ENCODE measurements around the gene DCUN1D2. TPM values are rescaled to one million over a fixed set of nuclear protein-coding genes. Genes with fewer than 3 reads are reported as not detected.

DCUN1D2 gene
- total RNA-seq, 4 donors from 2014 or later = 12.0 to 35.2 (median 18.9) TPM

GRCh38 chr13:113414335-113414734 is 76.2 kb downstream of the DCUN1D2 start:
- H3K4me3 ChIP-seq (ENCODE audit: low read depth, poor library complexity, severe bottlenecking) = no peak overlapping the region
- no peak for TF ChIP-seq CTCF (IDR thresholded peaks at IDR 0.05)
- no peak for TF ChIP-seq POLR2A (IDR thresholded peaks at IDR 0.05)
- no peak for DNase-seq (ENCODE audit: low spot score in 2 of 2)
- WGBS, 2 donors = 68 to 79% methylated on average over 7 to 8 of the region's 8 CpGs
- intact Hi-C loops (cut with DNase I; ENCODE audit: low total_unique reads) = no loop called here

- no peak for DNase-seq (ENCODE audit: low spot score in 2 of 2)
- H3K4me3 ChIP-seq (ENCODE audit: low read depth, poor library complexity, severe bottlenecking) = no peak overlapping the region
- WGBS, 2 donors = 47 to 48% methylated on average over 2 to 9 of the region's 9 CpGs
- TF ChIP-seq CTCF (IDR thresholded peaks at IDR 0.05) (no peak), POLR2A (IDR thresholded peaks at IDR 0.05) (no peak)
- intact Hi-C loops (cut with DNase I; ENCODE audit: low total_unique reads) = no loop called here
These were observed 76.6 kb downstream of the DCUN1D2 start for GRCh38 chr13:113413898-113414282.

GRCh38 chr13:113413178-113413897 is 77.2 kb downstream of the DCUN1D2 start:
- TF ChIP-seq POLR2A (IDR thresholded peaks at IDR 0.05) = no peak
- TF ChIP-seq CTCF (IDR thresholded peaks at IDR 0.05) = no peak
- 88% methylated on average over 30 to 32 of the region's 32 CpGs for WGBS, 2 donors
- no peak overlapping the region for H3K4me3 ChIP-seq (ENCODE audit: low read depth, poor library complexity, severe bottlenecking)
- intact Hi-C loops (cut with DNase I; ENCODE audit: low total_unique reads) = no loop called here
- no peak for DNase-seq (ENCODE audit: low spot score in 2 of 2)

GRCh38 chr13:113412440-113412839 is 78.1 kb downstream of the DCUN1D2 start:
- no peak overlapping the region for H3K4me3 ChIP-seq (ENCODE audit: low read depth, poor library complexity, severe bottlenecking)
- intact Hi-C loops (cut with DNase I; ENCODE audit: low total_unique reads) = no loop called here
- 94 to 97% methylated on average over 15 to 24 of the region's 27 CpGs for WGBS, 2 donors
- DNase-seq (ENCODE audit: low spot score in 2 of 2) = no peak
- TF ChIP-seq CTCF (IDR thresholded peaks at IDR 0.05) = no peak
- TF ChIP-seq POLR2A (IDR thresholded peaks at IDR 0.05) = no peak

- intact Hi-C loops (cut with DNase I; ENCODE audit: low total_unique reads) = no loop called here
- TF ChIP-seq POLR2A (IDR thresholded peaks at IDR 0.05) (no peak), CTCF (IDR thresholded peaks at IDR 0.05) (no peak)
- 63 to 75% methylated on average over 30 of the region's 30 CpGs for WGBS, 2 donors
- peak in 1 of 2 donors; percentile 51 for DNase-seq (ENCODE audit: low spot score in 2 of 2)
- no peak overlapping the region for H3K4me3 ChIP-seq (ENCODE audit: low read depth, poor library complexity, severe bottlenecking)
These were observed 79.1 kb downstream of the DCUN1D2 start for GRCh38 chr13:113411216-113412023.
